Adrenal gland (tissue), 5 donors: Measurements from ENCODE around the gene DNAJC24.

ENCODE experiments used
- CTCF ChIP-seq, 6 experiments: fragments of 450-650 bp in 4 of 6; fragments of 200-600 bp in 2 of 6; sonication (generic) in 1 of 6; IDR thresholded peaks; 1 replicate in 5 of 6; 2 replicates in 1 of 6; pipeline versions ENCODE4 v1.5.1 to v1.8.0; 2016 to 2021; ENCODE audit warnings: antibody characterized with exemption in 6 of 6, mild to moderate bottlenecking in 2 of 6, moderate library complexity in 1 of 6
- POLR2A ChIP-seq, 2 donors: fragments of 450-650 bp; IDR thresholded peaks; one replicate each; pipeline ENCODE4 v1.6.1; 2017; ENCODE audit warnings: antibody characterized with exemption in 2 of 2, mild to moderate bottlenecking in 2 of 2, moderate library complexity in 1 of 2
- donor health status: DM: no; HTN: no; CAD: no.

- TF ChIP-seq CTCF (IDR thresholded peaks at IDR 0.05) (no peak), POLR2A (IDR thresholded peaks at IDR 0.05) (no peak)
Measured at GRCh38 chr11:31323145-31323544, 46.5 kb upstream of the DNAJC24 start.
